Stimulated activated CD8-positive, alpha-beta memory T cell treated with anti-CD3 and anti-CD28 coated beads, Interleukin-12 subunit alpha, Interleukin-12 subunit beta, amount 100 ng/mL, for 1 hour (primary cell): Measurements from ENCODE around the gene MPV17L.
"Not testable (repeated sequence)": the region's sequence is repeated elsewhere in the genome, so short reads cannot be mapped to it uniquely, and the experiment has no call there.

Experiments used
- DNase-seq: peaks from one replicate; pipeline ENCODE4 v3.0.0-alpha.2; 2020; ENCODE audit warnings: low read depth

Gene MPV17L

DNA sequence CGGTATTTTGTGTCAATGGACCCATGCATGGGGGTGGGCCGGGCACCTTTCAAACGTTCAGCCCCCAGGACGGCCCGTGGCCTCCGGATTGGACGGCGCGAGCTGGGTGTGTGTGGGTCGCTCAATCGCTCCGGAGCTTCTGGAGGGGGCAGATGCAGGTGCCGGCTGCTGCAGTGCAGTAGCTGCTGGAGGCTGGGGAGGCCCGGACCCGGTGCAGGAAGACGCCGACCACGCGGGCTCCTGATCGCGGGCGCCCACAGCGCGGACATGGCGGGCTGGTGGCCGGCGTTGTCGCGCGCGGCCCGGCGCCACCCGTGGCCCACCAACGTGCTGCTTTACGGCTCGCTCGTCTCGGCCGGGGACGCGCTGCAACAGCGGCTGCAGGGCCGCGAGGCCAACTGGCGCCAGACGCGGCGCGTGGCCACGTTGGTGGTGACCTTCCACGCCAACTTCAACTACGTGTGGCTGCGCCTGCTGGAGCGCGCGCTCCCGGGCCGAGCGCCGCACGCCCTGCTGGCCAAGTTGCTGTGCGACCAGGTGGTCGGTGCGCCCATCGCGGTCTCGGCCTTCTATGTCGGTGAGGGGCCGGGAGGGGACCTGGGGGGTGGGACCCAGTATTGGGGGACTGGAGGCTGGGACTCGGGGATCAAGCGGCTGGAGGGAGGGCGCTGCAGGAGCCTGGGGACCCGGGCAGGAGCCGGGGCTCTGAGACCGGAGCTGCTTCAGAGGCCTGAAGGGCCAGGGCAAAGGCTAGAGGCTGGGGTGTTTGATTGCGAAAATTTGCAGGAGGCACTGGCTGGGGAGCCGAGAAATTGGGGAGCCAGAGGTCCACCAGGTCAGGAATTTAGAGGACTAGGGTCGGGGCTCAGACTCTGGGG lies at the start of gene MPV17L:
TSS of gene MPV17L (plus strand) at position 124 of the 878 bp plus-strand sequence. CDS start at position 268, 144 bp downstream.
- not testable (repeated sequence) for DNase-seq

DNA sequence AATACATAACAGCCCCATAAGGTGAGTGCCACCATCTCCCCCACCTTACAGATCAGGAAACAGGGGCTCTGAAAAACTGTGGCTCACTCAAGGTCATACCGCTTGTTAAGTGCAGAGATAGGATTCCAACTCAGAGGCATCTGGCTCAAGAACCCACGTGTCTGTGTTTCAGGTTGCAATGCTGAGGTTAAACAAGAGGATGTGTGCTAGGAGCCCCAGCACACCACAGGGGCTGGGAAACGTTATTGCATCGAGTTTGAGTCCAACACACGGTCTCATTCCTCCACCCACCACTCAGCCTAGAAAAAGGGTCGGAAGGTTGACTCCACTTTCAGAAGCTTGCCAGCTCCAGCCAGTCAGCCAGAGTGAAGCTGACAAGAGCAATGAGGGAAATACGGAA lies 46.8 kb upstream of the MPV17L start:
- DNase-seq = not testable (repeated sequence)

DNA sequence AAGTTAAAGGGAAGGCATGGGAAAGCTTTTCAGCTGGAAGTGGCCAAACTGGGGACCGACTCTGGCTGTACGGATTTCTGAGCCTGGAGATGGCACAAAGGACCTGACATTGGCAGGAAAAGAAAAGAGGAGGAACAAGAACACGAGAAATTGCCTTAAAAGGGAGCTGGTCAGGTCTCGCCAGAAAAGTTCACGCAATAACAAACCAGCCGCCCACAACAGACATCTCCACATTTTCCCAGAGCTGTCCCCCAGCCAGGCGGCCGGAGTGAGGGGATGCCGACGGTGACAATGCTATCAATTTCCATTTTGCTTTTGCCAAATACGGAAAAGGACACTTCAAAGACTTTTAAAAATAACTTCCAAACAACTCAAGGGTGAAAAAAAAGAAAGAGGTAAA lies 44.3 kb upstream of the MPV17L start:
- not testable (repeated sequence) for DNase-seq

DNA sequence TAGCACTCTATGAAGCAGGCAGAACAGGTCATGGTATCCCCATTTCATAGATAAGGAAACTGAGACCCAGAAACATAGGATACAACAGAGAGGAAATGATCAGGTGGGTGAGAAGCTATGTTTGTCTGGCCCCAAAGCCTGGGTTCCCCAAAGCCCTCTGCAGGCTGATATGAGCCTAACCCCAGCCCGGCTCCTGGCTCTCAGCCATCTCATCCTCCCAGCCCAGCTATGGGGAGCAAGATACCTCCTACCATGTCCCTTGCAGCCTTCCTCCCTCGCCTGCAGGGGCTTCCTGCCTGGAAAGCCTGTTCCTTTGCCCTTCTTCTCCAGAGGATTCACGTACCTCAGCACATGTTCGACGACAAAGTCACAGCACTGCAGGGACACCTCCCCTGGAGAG lies 43.8 kb upstream of the MPV17L start:
- not testable (repeated sequence) for DNase-seq

DNA sequence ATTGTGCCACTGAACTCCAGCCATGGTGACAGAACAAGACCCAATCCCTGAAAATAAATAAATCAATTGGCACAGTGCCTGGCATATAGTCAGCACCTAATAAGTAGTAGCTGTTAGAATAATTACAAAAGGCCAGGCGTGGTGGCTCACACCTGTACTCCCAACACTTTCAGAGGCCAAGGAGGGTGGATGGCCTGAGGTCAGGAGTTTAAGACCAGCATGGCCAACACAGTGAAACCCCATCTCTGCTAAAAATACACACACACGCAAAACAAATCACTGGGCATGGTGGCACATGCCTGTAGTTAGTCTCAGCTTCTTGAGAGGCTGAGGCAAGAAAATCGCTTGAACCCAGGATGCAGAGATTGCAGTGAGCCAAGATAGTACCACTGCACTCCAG lies 42.7 kb upstream of the MPV17L start:
- DNase-seq = not testable (repeated sequence)

DNA sequence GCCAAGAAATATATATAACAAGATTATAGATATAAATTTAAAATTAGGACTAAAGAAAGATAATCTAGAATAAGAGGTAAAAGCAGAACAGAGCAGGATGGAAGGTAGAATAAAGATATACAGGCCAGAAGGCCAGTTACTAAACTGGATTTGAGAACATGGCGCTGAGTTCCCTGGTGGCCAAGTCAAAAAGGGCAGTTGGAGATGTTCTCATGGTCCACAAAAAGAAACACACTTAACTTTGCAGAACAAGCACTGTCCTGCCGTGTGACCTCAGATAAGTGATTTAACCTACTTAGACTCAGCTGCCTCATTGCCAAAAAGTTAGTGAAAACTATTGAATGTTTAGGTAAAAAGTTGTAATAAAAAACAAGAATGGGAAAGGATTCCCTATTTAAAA lies 40.7 kb upstream of the MPV17L start:
- not testable (repeated sequence) for DNase-seq

DNA sequence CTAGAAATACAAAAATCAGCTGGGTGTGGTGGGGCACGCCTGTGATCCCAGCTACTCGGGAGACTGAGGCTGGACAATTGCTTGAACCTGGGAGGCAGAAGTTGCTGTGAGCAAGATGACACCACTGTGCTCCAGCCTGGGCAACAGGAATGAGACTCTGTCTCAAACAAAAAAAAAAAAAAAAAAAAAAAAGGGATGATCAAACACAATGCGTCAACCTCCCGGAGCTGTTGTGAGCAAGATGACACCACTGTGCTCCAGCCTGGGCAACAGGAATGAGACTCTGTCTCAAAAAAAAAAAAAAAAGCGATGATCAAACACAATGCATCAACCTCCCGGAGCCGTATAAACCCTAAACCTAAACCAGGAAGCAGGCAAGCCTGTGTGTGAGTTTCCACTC lies 38.1 kb upstream of the MPV17L start:
- DNase-seq = not testable (repeated sequence)

DNA sequence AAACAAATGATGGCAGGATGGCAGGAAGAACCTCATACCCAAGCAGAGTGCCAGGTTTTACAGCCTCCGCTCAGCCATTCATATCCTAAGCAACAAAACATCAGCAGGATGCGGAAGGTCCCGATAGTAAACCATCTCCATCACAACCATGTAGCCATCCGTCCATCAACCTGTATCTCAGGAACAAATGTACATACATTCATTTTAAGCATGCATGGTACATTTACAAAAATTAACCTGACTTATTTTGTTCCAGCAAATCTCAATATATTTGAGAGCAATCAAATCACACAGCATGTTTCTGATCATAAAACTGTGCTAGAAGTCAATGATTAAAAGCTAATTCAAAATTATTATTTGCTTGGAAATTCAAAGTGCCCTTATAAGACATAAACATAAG lies 17.4 kb upstream of the MPV17L start, which contains the start of gene NPIPA5:
TSS of gene NPIPA5 (minus strand) at position 101 of the 400 bp plus-strand sequence. CDS start at position 101, 0 bp downstream.
- not testable (repeated sequence) for DNase-seq

DNA sequence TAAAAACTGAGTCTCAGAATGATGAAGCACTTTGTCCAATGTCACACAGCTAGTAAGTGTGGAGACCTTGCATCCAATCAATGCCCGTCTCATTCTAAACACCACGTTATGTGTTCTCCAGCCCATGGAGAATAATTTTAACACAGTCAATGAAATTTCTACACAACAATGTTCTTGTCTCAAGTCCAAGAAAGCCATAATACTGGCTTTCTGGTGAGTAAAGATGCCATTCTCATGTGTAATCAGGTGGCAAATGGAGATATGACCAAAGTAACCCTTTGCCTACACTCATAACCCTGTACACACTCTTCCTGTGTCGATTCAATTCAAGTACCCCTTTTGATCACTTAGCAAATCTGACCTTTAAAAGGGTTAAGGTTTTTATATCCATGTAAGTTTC lies 12.7 kb upstream of the MPV17L start:
- DNase-seq = not testable (repeated sequence)

DNA sequence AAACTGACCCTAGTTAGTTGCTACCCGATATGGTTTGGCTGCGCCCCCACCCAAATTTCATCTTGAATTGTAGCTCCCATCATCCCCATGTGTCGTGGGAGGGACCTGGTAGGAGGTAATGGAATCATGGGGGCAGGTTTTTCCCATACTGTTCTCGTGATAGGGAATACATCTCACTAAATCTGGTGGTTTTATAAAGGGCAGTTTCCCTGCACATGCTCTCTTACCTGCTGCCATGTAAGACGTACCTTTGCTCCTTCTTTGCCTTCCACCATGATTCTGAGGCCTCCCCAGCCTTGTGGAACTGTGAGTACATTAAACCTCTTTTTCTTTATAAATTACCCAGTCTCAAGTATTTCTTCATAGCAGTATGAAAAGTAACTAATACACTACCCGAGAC lies 7.5 kb upstream of the MPV17L start:
- not testable (repeated sequence) for DNase-seq

DNA sequence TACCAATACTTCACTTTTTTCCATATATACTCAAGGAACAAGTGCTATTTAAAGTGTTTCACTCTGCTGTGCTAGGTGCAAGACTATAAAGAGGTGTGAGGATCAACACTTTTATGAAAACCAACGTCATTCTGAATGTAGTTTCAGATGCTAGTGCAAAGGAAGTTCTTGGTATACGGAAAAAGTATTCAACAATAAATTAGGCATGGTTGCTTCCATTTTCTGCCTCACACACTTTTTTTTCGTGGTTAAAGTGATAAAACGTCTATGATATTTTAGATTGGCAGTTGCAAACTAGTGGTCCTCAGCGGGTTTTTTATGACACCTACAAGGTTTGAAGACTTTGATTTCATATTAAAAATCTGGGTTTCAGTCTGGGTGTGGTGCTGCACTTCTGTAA lies 5.6 kb upstream of the MPV17L start:
- not testable (repeated sequence) for DNase-seq

DNA sequence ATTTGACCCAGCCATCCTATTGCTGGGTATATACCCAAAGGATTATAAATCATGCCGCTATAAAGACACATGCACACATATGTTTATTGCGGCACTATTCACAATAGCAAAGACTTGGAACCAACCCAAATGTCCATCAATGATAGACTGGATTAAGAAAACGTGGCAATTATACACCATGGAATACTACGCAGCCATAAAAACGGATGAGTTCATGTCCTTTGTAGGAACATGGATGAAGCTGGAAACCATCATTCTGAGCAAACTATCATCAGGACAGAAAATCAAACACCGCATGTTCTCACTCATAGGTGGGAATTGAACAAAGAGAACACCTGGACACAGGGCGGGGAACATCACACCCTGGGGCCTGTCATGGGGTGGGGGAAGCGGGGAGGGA lies 2.5 kb upstream of the MPV17L start:
- not testable (repeated sequence) for DNase-seq

DNA sequence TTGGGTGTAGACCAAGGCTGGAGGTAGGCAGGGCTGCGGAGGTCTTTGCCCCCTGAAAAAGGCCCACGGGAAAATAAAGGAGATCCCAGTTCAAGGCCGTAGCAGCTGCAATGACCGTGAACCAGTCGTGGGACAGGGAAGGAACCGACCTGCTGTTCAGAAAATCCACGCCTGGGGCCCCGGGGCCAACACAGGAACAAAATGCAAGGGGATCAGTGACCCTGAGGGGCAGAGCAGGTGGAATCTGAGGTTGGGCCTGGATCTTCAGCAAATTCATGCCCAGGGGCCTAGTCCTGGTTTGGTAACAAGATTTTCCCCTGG lies 915 bp downstream of the MPV17L start:
- not testable (repeated sequence) for DNase-seq

DNA sequence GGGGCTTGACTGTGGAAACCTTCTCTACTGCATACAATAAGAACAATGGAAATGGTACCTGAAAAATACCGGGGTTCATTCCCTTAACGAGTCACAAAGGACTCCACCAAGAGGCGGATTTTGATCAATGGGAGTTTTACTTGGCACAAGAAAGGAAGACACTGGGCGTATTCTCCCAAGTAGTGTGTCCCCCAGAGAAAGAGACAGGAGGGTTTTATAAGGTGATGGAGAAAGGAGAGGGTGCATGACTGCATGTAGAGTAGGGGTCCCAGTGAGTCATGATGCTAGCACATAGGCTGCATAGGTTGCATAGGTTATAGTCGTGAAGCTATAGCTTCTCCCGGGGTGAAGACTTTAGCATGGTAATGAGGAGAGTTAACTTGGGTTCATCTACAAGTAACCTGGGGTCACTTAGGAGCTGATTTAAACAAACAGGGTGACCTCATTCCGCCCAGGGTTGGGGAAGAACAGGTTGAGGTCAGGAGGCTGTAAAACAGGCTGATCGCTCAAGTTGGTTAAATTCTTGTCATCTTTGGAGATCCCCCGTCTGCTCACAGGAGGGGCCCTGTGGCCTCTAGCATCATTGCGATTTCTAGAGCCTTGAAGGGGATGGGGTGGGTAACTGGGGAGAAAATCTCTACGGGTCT lies 1.5 kb downstream of the MPV17L start:
- DNase-seq = no peak

DNA sequence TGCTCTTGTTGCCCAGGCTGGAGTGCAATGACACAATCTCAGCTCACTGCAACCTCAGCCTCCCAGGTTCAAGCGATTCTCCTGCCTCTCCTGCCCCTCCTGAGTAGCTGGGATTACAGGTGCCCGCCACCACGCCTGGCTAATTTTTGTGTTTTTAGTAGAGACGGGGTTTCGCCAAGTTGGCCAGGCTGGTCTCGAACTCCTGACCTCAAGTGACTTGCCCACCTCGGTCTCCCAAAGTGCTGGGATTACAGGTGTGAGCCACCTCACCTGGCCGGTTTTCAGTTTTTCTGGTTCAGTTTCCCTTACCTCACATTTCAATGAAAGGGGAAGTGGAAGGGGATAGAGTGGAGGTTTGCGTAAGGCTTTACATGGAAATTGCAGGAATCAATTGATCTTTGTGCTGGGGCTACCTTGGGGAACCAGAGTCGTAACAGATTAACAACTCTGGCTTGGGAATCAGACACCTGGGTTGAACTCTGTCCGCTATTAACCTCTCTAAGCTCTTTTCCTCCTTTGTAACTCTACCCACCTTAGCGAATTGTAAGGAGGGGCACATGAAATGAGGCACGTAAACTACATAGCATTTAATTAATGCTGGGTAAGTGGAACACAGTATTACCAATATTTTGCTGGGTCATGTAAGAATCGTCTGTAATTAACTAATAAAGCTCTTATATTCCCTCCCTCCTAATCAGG lies 3.2 kb downstream of the MPV17L start:
- no peak for DNase-seq

DNA sequence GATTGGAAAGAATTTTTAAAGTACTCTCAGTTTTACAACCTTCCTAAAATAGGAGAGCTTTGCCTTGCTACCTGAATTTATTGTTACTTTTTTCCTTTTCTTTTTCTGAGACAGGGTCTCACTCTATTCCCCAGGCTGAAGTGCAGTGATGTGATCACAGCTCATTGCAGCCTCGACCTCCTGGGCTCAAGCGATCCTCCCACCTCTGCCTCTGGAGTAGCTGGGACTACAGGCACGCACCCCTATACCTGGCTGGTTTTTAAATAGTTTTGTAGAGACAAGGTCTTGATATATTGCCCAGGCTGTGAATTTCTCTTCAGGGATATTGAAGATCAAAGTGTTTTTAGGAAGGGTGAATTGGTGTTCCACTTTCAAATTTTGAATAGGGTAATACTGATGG lies 3.8 kb downstream of the MPV17L start:
- DNase-seq = no peak

DNA sequence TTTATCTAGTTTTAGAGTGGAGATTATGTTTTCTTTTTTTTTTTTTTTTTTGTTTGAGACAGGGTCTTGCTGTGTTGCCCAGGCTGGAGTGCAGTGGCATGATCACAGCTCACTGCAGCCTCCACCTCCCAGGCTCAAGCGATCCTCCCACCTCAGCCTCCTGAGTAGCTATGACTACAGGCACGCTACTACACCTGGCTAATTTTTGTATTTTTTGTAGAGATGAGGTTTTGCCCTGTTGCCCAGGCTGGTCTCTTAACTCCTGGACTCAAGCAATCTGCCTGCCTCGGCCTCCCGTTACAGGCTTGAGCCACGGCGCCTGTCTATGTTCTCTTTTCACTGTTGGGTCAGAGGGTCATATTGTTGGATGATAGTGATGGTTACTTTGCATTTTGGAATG lies 4.8 kb downstream of the MPV17L start:
- not testable (repeated sequence) for DNase-seq

DNA sequence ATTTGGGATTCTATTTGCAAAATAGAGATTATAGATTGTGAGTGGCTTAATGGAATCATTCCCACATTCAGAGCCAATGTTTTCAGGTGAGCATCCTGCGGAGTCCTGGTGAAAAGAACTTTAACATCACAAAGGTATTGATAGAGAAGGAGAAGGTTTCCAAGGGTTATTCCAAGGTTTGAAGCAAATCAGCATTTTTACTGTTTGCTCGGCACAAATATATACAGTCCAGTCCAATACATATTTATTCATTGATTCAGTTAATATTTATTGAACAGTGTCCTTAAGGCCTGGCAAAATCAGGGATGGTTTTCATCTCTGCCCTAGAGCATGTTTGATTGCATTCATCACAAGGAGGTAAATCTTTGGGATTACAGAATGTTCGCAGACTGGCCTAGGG lies 6.4 kb downstream of the MPV17L start:
- DNase-seq = no peak

DNA sequence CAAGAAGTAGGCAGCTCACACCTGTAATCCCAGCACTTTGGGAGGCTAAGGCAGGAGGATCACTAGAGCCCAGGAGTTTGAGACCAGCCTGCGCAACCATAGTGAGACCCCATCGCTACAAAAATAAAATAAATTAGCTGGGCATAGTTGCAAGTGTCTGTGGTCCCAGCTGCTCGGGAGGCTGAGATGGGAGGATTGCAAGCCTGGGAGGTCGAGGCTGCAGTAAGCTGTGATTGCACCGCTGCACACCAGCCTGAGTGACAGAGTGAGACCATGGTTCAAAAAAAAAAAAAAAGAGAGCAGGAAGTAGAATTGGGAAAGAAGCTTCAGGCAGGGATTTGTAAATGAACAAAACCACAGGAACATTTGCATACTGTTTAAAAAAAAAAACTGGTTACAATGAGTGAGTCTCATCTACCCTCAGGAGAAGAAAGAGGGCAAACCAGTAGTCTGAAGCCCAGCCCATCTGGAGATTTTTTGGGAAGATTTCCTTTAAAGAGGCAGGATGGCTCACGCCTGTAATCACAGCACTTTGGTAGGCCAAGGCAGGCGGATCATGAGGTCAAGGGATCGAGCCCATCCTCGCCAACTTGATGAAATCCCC lies 7.9 kb downstream of the MPV17L start:
- no peak for DNase-seq

DNA sequence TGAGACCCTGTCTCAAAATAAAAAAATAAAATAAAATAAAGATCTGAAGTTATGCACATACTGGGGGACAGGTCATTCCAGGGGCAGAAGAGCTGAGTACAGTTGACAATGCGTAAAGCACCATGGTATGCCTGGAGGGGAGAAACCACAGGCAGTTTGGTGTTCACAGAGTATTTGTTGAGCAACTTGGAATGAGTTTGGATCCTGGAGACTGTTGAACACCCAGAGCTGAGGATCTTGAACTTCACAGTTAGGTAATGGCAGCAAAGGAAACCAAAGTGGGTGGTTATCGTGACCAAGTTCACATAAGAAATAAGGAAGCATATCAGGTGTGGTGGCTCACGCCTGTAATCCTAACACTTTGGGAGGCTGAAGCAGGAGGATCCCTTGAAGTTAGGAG lies 8.5 kb downstream of the MPV17L start:
- not testable (repeated sequence) for DNase-seq

DNA sequence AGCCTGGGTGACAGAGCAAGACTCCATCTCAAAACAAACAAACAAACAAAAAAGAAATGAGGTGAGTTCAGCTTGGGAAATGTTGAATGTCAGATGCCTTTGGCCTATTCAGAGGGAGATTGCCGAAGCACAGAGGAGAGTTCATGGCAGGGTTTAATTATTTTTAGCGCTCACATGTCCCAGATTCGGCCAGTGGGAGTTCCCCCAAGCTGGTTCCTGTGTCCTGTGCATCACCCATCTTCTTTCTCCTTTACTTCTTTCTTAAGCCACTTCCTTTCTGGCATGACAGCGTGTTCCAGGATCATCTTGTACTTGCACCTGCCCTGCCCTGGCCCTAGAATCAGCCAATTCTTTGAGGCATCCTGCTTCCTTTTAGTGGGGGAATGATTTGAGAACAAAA lies 9.2 kb downstream of the MPV17L start:
- DNase-seq = no peak

DNA sequence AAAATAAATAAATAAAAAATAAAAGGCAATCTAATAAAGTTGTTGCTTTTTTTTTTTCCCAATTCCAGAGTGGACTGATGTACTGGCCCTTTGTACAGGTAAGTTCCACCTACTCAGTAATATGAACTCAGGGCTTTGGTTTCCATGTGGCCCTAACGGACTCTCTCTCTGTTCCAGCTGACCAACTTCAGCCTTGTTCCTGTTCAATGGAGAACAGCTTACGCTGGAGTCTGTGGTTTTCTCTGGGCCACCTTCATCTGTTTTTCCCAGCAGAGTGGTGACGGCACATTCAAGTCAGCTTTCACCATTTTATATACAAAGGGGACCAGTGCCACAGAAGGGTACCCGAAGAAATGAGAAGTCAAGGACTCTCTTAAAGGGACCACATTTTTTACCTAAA lies 12.2 kb downstream of the MPV17L start:
- not testable (repeated sequence) for DNase-seq
